ENCODE measurements around the gene TMEM18.
"Not testable (repeated sequence)": the region's sequence is repeated elsewhere in the genome, so short reads cannot be mapped to it uniquely, and the experiment has no call there.

The TMEM18 gene

DNA sequence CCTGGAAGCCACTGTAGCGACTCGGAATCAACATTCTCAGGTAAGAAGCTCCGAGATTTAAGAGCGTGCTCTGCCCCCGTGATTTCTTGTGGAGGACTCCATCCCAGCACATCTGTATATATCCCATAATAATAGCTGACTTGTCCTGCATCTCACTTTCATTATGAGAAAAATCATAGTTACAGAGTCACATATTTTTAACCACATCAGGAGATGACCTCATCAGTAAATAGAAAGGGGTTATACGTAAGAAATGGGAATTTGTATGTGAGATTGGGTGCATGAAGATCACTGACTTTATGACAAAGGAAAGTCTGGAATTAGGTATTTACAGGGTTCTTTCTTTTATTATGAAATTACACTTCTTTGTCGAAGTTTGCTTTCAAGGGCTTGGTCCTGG, 16.4 kb upstream of the TMEM18 start:
- DNase-seq (ENCODE audit: low read depth in 2 of 2): no peak

DNA sequence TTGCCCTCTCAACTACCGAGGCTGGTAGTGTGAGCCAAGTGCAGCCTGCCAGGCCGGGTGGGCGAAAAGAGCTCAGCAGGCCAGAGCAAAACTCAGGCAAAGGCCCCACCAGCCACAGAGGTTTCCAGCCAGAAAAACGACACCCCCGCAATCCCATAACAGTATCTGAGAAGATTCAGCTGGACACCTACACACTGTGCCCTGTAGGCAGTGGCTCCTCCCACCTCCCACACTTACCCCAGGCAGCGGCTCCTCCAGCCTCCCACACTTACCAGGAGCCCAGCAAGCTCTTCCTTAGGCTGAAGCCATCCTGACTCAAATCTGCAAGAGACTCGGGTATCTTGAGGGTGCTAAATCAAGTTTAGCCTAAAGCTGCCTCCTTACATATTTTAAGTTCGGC, 15.6 kb upstream of the TMEM18 start:
- no peak for DNase-seq (ENCODE audit: low read depth in 2 of 2)

DNA sequence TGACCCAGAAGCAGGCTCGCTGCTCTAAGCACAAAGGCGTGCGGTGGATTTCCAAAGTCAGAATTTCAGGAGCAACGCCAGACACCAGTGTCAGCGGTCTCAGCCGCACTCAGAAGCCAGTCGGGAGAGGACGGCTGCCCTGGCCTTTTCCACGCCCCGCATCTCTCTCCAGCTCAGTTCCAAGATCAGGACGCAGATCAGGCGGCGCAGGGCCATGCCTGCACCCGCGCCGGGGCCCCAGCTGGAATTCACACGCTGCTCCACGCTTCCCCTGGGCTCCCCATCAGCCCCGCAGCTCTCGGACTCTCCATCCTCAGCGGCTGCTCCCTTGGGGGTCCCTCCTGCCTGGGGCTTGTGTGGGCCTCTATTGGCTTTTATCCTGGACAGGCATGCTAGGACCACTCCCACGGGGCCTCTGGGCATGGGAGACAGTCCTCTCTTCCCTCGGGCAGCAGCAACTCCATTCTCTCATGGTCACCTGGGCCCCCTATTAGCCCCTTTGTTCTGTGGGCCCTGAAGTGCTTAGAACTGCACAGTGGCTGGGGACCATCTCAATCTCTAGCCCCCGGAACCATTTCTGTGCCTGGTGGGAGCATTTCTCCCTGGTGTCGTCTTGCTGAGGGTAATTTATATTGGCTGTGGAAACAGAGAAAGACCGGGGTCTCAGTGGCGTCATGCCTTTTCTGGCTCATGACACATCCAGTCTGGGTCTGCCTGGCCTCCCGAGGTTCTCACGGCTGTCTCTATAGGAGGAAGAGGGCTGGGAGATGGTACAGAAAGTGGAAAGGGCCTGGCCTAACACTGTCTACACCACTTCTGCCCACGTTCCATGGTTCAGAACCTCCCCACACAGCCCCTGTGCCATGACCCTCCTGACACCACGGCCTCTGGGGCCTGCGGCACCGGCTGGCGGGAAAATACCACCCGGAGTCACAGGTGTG, 14.9 kb upstream of the TMEM18 start:
- DNase-seq (ENCODE audit: low read depth in 2 of 2): no peak

DNA sequence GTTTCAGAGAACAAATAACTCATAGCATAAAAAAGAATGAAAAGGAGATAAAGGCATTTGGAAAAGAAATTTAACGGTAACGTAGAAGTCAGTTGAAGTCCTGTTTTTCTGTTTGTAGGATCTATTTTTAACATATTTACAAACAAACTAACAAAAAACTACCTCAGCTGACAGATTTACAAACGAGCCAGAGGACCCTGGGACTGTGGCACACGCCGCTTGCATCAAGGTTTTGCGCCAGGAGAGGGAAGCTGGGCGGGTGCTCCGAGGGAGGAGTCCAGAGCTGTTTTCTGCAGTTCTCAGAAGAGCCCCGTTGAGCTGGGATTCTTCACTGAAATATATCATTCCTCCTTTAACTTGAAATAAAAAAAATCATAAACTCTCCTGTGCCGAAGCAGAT, 13.6 kb upstream of the TMEM18 start:
- no peak for DNase-seq (ENCODE audit: low read depth in 2 of 2)

DNA sequence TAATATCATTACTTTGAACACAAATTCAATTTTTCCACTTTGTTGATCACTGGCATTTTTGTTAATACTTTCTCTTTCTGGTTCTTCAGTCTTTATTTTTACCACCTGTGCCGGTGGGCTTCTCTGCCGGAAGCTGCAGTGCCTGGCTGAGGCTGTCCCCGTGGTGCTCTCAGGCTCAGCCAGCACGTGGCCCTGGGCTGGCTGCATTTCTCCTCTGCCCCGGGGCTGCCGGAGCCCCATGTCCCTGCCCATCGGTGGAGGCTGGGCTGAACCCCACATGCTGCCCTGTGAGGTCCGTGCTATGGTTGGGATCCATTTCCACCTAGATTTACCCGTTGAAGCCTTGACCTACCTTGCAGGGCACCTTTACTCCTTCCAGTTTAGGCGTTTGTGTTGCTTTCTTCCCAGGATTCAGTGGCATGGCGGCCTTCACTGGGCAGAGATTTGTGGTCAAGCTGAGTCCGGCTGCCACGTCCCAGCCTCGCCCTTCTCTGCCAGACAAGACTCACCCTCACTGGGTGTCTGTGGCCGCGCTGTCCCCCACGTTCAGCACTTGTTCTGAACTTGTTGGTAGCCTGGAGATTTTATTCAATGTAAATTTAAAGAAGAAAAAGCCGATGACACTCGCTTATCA, 12.8 kb upstream of the TMEM18 start:
- DNase-seq (ENCODE audit: low read depth in 2 of 2): no peak

DNA sequence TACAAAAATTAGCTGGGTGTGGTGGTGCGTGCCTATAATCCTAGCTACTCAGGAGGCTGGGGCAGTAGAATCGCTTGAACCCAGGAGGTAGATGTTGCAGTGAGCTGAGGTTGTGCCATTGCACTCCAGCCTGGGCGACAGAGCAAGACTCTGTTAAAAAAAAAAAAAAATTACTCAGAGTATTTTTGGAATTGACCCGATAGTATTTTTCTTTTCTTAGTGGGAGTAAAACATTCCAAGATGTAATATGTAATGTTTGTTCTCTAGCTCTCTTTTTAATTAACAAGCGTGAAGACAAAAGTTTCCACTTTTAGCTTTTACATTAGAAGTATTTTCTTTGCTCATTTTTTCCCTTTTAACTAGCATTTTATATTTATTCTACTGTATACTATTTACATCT, 12.0 kb upstream of the TMEM18 start:
- DNase-seq (ENCODE audit: low read depth in 2 of 2): no peak

DNA sequence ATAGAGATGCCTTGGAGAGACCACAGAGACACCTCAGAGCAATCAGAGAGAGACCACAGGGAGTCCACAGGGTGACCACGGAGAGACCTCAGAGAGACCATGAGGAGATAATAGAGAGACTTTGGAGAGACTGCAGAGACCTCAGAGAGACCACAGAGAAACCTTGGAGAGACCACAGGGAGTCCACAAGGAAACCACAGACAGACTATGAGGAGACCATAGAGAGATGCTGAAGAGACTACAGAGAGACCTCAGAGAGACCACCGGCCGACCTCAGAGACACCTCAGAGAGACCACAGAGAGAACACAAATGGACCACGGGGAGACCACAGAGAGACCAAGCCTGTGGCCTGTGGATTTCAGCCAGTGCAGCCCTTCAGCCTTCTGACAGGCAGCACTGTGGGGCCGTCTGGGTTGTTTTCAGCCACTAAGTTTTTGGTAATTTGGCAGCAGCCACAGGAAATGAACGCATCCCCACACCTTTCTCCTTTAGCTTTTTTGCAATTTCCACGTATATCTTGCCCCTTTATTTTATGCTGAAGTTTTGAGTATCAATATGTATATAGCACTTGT, 11.4 kb upstream of the TMEM18 start:
- no peak for DNase-seq (ENCODE audit: low read depth in 2 of 2)

DNA sequence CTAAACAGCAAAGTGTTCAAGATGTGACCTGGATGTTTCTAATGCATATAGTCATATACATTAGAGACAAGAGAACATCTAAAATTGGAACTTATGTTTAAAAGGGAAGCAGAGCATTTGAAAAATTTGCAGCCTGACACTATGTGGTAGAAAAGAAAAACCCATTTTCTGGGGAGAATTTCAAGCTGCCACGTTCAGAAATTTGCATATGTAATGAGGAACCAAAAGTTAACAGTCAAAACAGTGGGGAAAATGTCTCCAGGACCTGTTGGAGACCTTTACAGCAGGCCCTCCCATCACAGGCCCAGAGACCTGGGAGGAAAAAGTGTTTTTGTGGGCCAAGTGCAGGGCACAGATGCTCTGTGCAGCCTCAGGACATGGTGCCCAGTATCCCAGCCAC, 8.2 kb upstream of the TMEM18 start:
- no peak for DNase-seq (ENCODE audit: low read depth in 2 of 2)

DNA sequence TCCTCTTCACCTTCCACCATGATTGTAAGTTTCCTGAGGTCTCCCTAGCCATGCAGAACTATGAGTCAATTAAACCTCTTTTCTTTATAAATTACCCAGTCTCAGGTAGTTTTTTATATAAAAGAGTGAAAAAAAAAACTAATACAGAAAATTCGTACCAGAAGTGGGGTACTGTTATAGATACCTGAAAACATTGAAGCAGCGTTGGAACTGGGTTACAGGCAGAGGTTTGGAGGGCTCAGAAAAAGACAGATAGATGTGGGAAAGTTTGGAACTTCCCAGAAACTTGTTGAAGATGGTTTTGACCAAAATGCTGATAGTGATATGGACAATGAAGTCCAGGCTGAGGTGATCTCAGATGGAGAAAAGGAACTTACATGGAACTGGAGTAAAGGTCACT, 7.7 kb upstream of the TMEM18 start:
- DNase-seq (ENCODE audit: low read depth in 2 of 2): not testable (repeated sequence)

DNA sequence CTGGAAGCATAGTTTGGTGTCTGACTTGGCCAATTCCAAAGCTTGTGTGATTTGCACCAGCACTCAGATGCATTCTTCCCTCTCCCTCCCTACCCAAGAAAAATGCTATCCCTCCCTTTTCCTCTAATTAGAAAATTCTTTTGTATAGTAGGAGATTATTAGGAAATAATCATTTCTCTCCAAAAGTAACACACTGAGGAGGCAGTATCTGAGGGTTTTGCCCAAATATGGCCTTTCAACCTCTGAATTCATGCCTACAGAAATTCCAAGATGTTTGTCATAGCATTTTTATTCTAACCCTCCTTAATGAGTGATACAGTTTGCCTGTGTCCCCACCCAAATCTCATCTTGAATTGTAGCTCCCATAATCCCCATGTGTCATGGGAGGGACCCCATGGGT, 5.0 kb upstream of the TMEM18 start:
- no peak for DNase-seq (ENCODE audit: low read depth in 2 of 2)

DNA sequence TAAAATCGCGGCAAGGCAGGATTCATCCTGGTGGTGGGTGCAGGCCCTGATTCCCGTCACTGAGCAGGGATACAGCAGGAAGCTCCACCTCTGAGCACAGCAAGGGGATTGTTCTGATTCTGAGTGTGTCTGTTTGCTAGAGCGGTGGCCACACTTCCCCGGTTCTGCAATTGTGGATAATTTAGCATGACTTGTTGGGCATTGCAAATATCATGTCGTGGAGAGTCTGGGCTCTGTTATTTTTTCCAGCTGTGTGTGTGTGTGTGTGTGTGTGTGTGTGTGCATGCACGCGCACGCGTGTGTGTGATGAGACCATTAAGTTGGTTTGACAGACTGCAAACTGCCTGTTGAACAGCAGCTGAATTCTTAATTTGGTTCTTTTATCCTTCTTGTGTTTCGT, 4.1 kb upstream of the TMEM18 start:
- no peak for DNase-seq (ENCODE audit: low read depth in 2 of 2)

DNA sequence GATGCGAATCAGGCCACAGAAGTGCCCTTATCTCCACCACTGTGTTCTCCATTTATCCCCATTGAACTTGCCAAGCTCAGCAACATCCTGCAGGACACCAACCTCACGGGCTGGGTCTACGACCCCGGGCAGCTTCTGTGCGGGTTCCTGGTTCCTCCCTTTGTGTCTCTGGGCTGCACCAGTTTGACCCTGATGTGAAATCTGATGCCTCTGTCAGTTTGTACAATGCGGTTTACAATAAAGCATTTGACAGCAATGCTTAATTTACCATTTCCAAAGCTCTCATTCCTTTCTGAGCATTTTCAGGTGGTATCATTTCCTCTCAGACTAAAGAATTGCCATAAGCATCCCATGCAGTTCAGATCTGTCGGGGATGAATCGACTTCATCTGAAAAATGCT, 3.3 kb upstream of the TMEM18 start:
- DNase-seq (ENCODE audit: low read depth in 2 of 2): no peak

DNA sequence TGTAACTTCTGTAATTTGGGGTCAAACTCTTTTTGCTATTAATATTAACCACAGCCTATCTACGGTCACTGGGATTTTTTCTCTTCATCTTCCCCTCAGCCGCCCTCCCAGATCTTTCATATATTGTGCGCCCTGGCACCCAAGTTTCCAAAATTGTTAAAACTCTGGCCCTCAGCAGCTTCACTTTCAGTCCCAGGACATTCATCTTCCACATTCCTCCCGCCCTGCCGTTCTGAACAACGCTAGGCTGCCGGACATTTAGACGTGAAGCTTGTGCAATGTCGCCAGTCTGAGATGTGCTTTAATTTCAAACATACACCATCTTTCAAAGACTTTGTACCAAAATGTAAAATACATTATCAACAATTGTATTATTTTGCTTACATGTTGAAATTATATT, 1.8 kb upstream of the TMEM18 start:
- no peak for DNase-seq (ENCODE audit: low read depth in 2 of 2)

DNA sequence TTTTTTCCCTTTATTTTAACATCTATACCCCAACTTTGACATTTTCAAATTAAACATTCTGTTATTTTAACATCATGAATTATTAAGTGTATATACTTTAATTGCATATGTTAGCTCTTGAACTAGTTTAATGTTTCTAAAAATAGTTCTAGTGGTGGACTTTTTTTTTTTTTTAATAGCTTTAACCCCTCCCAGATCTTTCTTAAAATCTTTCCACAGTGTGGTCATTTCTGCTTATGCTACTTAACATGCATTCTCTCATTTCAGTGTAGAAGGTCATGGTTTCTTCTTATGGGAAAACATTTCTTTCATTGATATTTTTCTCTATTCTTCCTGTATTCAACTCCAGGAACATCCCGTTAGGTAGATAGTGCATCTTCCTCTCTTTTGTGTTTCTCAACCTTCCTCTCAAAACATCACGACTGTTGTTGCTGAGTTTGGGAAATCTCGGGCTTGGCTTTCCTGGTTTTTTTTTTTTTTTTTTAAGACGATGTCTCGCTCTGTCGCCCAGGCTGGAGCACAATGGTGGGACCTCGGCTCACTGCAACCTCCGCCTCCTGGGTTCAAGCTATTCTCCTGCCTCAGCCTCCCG, 849 bp upstream of the TMEM18 start:
- no peak for DNase-seq (ENCODE audit: low read depth in 2 of 2)

DNA sequence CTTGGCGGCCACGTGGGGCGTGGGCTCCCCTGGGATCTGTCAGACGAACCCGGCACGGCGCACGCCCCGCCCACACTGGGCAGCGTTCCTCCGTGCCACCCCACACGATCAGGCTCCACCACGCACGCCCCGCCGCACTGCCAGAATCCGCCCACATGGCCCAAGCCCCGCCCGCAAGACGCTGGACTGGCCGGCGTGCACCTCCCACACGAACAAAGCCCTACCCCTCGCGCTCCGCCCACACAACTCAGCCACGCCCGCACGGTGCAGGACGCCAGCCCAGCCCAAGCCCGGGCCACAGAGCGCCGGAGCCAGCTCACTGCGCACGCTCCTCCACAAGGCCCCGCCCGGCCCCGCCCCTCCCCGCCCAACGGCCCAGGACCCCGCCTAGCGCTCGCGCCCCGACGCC, 555 bp downstream of the TMEM18 start:
- peak; percentile 97 for DNase-seq (ENCODE audit: low read depth in 2 of 2)

DNA sequence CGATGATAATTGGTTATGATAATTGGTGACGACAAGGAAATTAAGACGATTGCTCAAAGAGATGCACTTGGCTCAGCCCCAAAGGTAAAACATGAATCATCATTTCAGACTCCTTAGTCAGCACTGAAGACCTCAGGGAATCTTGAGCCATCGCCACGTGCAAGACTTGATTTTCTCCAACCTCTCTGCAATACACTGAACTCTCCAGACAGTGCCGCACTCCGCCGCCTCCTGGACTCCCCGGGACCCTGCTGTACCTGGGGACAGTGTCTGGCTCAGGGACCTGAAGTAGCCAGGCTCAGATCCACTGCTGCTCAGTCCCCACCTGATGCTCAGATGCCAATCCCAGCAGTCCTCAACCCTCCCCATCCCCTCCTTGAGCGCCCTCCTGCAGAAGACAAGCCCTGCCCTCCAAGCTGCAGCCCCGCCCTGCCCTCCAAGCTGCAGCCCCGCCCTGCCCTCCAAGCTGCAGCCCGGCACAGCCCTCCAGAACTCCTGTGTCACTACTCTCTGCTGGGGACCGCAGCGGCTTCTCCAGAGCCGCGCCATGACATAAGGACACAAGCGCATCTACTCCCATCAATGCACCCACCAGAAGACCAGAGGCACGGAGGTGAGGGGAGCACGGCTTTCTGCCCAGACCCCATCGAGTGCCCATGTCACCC, 1.1 kb downstream of the TMEM18 start:
- DNase-seq (ENCODE audit: low read depth in 2 of 2): peak; percentile 84 to 85

DNA sequence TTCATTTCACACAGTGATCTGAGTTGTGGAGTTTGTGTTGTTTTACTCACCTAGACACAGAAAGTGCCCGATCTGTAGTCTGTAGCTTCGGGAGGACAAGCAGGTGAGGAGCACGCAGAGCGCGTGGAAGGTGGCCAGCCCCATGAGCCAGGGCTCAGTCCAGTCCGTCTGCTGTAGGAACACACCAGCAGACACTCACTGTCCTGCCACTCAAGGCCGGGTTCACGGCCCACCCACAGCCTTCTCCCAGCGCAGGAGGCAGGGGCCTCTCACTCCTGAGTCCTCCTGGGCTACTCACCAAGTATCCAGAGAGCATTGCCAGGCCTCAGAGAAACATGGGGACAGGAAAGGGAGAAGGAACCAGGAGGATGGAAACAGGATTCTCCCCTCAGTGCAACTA, 1.7 kb downstream of the TMEM18 start:
- no peak for DNase-seq (ENCODE audit: low read depth in 2 of 2)

DNA sequence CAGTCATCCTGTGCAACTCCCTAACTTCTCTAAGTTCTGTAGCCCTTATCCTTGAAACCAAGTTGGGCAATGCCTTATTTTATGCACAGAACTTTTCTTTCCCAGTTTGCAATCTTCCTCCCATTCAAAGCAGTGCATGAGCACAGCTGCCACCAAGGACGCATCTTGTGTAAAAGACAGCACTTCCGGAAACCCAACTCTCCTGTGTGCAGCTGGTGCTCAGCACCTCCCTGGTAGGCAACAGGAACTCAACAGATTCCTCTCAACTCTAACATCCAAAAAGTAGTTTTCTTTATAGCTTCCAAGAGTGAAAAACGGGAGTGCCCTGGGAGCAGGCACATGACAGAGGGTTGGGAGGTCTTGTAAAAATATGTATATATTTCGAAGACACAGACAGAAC, 2.2 kb downstream of the TMEM18 start:
- DNase-seq (ENCODE audit: low read depth in 2 of 2): no peak

DNA sequence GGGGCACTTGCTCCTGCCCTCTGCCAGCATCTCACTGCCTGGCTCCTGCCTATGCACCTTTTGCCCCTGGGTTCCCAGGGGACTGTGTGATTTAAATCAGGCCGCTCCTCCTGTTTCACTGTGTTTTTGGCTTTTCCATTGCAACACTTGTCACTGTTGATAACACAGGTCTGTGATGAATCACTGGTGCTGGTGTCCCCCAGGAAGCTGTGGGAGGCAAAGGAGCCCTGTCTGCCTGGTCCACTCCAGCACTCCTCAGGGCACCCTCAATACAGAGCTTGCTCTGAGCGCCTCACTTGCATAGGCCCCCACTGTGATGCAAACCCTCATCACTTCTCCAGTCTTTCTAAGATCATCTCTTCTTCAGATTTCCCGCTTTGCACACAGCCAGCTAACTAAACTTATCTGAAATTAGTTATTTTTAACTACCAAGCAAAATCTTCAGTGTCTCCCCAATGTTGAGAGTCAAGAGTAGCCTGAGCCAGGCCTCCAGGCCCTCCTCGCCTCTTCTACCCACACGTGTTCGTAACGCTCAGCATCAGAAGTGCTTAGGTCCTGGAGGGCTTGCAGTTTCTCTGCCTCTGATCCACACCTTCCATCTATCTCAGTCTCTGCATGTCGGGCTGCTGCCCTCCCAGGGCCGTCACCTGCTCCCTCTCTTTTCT, 2.8 kb downstream of the TMEM18 start:
- DNase-seq (ENCODE audit: low read depth in 2 of 2): no peak

DNA sequence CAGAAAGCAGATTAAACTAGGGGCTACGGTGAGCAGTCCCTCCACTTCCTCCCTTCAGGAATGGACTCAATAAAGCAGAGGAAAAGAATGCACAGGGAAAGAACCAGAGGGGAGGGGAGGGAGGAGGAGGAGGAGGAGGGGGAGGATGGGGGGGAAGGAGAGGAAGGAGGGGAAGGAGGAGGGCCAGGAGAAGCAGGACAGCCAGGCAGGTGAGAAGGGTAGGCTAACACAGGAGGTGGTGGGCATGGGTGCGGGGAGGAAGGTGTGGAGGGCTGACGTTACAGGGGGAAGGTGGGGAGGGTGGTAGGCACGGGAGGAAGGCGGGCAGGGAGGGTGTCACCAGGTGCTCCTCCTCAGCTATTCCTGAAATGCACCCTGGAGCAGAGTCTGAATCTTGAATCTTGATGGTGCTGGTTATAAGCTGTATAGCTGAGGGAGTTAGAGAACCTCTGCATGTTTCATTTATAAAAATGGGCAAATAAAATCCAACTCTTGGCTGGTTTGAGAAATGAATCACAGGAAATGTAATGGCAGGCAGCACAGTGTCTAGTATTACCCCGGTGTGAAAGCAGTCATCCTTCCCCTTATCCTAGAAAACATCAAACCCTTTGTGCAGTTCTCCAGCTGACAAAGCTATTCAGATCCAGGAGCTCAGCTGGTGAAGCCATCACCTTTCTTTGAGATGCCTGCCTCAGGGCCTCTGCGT, 3.4 kb downstream of the TMEM18 start:
- DNase-seq (ENCODE audit: low read depth in 2 of 2): no peak

DNA sequence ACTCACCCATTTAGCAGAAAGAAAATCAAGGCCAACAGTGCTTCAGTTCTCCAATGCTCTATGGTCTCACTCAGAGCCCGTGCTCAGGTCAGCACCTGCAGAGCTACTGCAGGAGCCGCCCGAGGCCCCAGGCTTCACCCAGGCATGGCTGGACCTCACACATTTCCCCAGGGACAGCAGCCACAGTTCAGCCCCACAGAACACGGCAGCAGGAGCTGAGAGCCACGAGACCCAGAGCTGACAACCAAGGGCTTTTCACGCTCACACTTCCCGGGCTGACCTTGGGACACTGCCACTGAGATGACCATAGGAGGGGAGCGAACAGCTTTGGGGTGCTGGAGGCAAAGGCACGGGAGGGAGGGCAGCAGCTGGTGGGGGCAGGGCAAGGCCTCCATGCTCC, 4.2 kb downstream of the TMEM18 start:
- no peak for DNase-seq (ENCODE audit: low read depth in 2 of 2)

Data from fibroblast of skin of left quadriceps (primary cell).